ENCODE results near the gene MAP2K1. TPM values are rescaled to one million over a fixed set of nuclear protein-coding genes. Genes with fewer than 3 reads are reported as not detected.
"Not testable (repeated sequence)": the region's sequence is repeated elsewhere in the genome, so short reads cannot be mapped to it uniquely, and the experiment has no call there.

The MAP2K1 gene
- total RNA-seq, 1 experiment from 2014 or later, result 57.1 TPM

DNA sequence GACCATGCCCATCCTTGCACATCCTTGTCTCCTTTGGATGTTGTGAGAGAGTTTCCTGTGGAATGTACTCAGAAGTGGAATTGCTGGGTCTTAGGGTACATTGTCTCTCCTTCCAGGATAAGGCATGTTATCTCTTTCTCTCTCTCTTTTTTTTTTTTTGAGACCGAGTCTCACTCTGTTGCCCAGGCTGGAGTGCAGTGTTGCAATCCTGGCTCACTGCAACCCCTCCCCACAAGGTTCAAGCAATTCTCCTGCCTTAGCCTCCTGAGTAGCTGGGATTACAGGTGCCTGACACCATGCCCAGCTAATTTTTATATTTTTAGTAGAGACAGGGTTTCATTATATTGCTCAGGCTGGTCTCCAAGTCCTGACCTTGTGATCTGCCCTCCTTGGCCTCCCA, 6.3 kb downstream of the MAP2K1 start:
- not testable (repeated sequence) for DNase-seq (ENCODE audit: low spot score)

DNA sequence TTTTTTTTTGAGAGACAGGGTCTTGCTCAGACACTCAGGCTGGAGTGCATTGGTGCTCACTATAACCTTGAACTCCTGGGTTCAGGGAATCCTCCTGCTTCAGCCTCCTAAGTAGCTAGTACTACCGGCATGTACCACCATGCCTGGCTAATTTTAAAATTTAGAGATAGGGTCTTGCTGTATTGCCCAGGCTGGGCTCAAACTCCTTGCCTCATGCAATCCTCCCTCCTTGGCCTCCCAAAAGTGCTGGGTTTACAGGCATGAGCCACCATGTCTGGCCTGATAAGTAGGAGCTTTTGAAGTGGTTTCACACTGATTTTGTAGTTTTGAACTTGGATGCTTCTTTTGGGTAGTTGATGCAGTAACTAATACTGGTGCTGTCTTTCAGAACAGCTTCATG, 7.8 kb downstream of the MAP2K1 start:
- no peak for DNase-seq (ENCODE audit: low spot score)

DNA sequence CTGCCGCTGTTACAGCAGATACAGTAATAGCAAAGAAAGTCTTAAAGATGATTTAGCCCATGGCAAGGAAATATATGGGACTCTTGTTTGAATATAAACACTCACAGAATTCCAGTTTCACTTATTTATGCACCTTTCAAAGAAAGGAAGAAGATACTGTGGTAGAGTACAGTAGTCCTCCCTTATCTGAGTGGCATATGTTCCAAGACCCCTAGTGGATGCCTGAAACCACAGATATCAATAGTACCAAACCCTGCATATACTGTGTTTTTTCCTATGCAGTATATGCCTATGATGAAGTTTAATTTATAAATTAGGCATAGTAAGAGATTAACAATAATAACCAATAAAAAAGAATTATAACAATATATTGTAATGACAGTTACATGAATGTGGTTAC, 8.2 kb downstream of the MAP2K1 start:
- DNase-seq (ENCODE audit: low spot score), result no peak

DNA sequence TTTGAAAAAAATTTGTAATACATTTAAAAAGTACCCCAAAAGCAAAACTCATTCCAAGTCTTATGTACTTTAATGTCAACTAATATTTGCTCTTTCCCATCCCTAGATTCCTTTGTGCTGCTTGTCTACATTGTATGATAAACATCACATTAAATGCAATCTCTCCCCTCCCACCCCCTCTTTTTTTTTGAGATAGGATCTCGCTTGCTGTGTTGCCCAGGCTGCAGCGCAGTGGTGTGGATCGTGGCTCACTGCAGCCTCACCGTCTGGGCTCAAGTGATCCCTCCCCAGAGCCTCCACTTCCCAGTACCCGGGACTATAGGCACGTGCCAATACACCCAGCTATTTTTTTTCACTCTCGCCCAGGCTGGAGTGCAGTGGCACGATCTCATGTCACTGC, 12.6 kb downstream of the MAP2K1 start:
- DNase-seq (ENCODE audit: low spot score), result no peak

DNA sequence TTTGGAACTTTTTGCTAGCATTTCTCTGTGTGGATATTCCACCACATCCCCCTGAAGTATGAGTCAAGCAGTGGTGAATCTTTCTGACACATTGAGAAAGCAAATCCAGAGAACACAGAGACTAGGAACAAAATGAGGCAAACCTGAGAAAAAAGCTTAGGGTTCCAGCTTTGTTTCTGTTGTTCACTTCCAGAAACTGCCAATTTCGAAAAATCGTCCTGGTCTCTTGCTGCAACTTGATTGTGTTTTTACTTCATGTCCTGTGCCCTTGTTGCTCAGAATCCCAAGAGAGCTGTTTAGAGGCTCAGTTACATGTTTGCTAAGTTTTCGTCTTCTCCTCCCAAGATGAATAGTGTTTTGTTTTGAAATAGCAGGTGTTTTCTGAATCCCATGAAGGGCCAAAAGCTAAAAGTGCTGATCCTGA, 13.7 kb downstream of the MAP2K1 start:
- no peak for DNase-seq (ENCODE audit: low spot score)

DNA sequence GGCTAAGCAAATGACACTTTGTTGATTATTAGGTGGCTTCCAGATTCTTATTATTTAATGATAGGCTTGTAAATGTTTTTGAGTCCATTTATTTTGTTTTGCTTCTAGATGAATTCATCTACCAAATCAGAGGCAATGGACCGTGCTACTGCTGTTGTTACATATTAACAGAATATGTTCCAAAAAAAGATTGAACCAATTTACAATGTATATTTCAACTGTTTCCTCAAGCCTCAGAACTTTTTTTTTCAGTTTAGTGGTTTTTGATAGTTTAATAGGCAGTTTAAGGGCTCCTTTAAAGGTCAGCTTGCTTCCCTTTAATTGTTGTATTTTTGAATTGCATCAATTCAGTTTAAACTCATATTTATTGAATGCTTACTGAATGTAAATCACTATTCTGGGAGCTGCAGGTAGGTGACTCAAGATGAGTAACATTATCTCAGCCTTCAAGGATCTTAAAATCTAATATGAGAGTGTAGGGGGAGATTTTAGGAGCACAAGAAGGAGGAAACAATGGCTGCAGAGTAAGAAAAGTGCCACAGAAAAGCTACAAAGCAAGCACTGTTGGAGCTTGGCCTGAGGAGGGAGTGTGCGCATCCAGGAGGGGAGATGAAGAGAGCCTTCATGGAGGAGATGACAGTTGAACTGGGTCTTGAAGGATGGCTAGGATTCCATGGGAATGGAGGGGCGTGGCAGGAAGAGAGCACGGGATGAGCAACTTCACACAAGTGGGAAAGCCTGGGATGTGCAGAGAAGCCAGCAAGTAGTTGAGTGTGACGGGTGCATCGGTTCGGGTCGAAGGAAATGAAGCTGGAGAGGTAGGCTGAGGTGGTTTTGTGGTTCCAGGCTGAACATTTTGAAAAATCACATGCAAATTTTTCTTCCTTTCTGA, 14.7 kb downstream of the MAP2K1 start:
- no peak for DNase-seq (ENCODE audit: low spot score)

DNA sequence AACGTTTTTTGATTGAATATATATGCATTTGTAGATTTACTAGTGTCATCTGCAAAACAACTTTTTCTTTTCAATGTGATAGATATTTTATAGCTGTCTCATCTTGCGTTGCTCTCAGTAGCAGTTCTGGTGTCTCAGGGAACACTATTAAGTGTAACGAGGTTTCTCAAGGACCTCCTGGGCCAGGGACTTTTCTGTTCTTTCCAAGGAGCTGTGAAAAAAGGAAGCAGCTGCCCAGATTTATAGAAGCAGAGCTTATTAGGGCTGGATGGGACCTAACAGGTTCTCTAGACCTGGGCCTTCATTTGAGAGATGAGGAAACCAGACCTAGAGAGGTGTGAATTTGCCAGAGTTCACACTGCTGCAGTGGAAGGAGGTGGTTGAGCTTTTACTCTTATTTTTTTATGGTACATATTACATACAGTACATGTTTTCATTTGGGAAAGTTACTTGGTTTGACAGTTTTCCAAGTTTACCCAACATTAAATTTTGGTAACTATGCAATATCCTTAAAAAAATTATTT, 16.1 kb downstream of the MAP2K1 start:
- DNase-seq (ENCODE audit: low spot score), result no peak

DNA sequence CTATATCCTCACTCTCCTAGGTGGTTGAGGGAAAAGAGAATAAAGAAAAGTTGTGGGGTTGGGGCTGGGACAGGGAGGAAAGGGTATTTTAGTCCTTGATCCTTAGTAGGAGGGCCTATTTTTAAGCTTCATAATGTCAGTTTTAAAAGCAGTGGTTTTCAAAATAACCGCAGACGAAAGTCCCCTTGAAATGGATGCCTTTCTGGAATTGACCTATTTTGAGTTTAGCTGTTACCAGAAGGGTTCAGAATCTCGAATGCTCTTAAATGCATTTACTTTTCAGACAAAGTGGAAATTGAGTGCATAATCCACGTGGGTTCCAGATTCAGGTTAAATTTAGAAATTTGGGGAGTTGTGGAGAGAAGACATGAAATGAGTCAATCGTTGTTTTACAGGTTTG, 16.6 kb downstream of the MAP2K1 start:
- no peak for DNase-seq (ENCODE audit: low spot score)

DNA sequence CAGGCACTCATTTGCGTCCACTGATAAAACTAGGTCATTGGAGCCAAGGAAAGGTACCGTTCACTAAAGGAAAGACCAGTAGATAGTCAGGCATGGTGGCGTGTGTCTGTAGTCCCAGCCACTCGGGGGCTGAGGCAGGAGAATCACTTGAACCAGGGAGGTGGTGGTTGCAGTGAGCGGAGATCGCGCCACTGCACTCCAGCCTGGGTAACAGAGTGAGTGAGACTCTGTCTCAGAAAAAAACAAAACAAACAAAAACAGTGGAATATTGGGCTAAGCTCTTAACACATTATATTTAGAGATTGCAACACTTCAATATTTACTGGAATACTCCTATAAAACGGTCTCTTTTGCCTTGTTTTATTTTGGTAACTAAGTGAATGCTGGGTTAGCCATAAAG, 17.4 kb downstream of the MAP2K1 start:
- DNase-seq (ENCODE audit: low spot score), result no peak

DNA sequence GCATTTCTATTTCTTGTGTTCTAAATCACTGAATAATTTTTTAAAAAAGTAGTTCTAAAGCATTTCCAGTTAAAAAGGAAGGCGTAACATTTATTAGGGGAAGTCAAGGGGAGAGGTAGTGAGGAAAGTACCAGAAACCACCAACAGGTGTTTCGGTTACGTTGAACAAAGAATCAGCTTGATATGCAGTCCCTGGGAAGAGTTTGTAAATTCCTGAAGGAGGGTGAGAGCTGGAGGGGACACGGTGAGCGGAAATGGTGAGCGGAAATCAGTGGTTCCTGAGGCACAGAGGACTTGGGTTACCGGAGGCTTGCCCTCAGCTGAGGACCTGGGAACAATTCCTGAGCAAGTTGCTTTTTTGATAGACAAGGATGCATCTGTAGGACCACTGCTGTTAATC, 17.8 kb downstream of the MAP2K1 start:
- DNase-seq (ENCODE audit: low spot score), result no peak

DNA sequence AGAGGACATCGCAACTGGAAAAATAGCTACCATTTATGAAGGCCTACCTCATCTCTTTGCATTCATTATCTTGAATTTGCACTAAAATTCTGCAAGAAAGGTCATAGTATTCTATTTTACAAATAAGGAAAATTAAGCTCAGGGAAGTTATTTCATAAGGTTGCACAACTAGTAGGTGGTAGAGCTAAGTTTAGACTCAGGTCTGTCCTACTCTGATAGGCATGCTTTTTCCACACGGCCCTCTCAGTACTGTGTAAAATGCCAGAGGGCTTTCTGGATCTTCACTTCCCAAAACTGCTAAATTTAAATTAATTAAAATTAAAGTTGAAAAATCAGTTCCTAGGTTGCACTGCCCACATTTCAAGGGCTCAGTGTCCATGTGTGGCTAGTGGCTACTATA, 18.3 kb downstream of the MAP2K1 start:
- DNase-seq (ENCODE audit: low spot score), result no peak

DNA sequence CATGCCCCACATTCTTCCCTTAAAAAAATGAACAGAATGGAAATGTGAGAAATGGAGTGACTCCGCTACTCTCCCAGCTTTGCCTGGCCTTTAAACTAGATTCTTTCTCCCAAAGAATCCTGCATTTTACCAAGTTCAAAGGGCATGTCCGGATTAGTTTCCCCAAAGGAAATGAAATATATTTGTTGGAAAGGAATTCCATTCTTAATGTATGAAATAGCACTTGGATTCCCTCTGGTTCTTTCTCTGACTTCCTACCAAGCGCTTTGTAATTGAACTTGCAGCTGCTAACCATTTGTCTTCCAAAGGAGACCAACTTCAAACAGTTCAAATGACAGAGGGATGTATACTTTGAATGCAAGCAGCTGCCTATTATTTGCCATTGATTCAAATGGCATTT, 18.9 kb downstream of the MAP2K1 start:
- no peak for DNase-seq (ENCODE audit: low spot score)

DNA sequence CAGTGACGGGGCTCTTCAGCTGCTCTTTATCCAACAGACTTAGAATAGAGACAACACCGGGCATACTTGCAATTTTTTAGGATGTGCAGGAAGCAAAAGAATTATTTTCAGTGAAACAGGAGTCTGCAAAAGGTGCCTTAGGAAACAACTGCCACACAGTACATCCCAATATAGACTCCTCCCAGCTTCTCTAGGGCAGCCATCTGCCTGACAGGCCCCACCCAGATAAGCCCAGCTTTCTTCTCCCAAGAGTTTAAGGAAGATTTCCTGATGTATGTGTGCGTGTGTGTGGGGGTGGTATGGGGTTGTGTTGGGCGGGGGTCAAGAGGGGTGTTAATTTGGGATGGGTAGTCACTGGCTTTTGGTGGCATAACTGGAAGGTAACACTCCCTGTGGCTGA, 21.5 kb downstream of the MAP2K1 start:
- no peak for DNase-seq (ENCODE audit: low spot score)

DNA sequence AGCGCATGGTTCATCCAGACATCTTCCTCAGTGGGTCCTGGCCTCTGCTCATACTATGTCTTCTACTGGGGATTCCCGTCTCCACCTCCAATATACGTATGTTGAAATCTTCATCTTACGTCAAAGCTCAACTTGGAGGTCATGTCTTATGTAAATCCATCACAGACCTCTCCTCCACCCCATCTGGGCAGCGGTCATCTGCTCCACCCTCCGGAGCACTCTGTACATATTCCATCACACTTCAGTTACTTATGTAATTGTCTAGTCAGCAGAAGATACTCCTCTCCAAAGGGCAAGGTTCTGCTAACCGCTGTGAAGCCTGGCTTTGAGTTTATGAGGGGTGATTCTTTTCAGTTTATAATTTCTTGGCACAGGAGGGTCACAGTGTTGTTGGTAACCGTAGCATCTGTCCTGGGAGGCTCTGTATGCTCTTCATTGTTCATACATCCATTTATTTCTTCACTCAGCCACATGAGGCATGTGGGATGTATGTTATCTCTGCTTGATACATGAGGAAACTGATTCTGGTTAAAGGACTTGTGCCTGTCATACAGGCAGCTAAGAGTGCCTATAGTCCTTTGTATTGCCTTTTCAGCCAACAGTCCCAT, 22.1 kb downstream of the MAP2K1 start:
- no peak for DNase-seq (ENCODE audit: low spot score)

DNA sequence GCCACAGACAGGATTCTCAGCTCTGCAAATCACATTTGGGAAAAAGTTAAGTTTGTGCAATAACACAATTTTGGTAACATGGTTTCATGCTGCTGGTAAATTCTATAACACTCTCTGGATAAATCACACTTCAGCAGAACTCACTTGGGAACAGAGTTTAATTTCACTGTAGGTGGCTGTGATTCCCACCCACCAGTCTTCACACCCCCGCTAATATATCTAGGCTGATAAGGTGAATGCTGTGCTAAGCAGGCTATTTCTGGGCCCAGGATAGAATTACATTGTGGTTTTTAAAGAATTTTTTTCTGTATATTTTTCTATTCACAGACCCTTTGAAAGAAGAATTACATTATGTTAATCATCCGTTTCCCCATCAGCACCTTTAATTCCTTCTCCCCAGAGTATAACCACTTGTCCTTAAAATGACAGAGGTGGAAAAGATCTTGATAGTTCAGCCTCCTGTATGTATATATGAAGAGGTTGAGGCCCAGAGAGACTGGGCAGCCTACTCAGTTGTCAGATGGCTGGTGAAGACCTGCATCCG, 22.9 kb downstream of the MAP2K1 start:
- no peak for DNase-seq (ENCODE audit: low spot score)

DNA sequence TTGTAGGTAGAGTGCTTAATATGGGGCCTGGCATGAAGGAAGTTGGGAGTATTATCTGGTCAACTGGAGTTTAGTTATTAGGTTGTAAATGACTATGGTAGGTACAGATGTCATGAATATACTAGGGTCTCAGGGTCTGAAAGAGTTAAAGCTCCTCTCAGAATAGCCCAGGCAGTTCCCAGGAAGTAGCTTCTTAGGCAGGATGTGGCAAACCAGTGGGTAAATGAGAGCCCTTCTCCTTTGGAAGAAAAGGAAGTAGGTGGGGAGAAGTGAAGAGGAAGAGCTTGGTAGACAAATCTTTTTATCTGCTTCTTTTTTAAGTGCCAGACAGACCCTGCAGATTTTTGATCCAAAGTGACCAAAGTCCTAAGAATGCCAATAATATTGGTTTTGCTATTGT, 24.5 kb downstream of the MAP2K1 start:
- no peak for DNase-seq (ENCODE audit: low spot score)

DNA sequence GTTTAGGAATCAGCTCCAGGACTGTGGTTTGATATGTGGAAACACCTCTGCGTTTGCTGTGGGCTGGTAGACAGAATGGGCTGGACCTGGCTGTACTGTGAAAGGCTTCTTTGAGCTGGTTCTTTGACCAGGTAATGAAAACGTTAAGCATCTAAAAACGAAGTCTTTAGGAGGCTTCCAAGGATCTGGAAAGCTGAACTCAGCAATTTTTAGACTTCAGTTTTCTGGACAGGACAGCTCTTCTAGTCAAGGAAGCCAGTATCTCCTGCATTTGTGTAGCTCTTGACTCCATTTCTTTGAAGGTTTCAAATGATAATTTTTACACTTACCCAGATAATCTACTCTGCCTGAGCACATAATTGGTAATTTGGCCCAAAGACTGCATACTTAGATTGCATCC, 25.5 kb downstream of the MAP2K1 start:
- DNase-seq (ENCODE audit: low spot score), result no peak

DNA sequence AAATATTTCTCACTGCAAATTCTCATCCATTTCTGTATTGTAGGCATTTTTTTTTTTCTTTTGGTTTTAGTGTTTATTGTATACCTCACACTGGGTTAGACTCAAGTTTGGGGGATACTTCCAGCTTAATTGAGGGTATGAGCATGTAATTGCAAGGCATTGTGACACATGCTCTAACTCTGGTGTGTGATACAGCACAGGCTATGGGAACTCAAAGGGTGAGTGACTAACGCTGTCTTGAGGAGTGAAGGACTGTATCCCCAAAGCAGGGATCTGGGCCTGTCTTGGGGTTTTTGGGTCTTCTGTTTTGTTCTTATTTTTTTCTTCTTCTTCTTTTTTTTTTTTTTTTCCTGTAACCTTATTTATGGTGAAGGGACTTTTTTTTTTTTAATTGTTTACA, 26.9 kb downstream of the MAP2K1 start:
- DNase-seq (ENCODE audit: low spot score), result no peak

DNA sequence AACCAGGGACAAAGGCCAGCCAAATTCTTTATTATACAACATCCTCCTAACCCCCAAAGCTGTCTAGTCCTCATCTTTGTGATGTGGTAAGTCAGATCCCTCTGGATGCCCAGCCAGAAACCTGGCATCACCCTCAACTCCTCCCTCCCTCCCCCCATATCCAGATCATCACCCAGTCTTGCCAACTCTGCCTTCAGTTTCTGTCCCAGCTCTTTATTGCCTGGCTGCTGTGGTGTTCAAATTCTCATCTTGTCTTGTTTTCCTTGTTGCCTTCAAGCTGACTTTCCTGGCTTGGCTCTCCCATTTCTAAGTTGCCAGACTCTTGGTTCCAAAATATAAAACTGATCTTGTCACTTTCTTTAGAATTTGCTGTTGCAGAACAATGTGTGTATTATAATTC, 28.6 kb downstream of the MAP2K1 start:
- DNase-seq (ENCODE audit: low spot score), result no peak

DNA sequence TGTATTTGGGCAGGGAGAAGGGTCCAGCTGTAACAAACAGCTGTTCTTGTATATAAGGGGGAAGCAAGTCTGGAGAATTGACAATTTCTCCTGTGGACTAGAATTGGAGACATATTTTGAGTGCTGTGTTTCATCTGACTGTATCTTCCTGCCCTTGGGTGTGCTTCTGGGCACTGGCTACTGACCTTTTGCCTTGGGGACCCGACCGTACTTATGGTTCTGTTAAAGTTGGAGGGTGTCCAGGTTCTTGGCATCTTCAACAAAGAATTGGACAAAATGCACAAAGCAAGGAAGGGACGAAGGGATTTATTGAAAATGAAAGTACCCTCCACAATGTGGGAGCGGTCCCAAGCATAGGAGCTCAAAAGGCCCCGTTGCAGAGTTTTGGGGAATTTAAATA, 31.0 kb downstream of the MAP2K1 start:
- DNase-seq (ENCODE audit: low spot score), result no peak

DNA sequence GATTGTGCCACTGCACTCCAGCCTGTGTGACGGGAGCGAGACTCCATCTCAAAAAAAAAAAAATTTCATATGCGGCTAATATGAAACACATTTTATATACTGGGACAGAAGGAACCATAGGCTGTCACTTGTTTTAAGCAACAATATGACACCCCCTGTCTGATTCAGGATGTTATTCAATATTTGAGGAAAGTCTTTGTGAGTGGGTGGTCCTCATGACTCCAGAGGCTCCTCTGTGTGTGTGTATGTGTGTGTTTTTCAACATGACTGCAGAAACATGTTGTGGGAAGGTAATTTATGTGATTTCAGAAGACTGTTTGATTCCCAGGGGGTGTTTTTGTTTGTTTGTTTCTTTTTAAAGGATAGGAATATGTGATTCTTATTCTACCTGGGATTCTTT, 32.8 kb downstream of the MAP2K1 start:
- DNase-seq (ENCODE audit: low spot score), result no peak

DNA sequence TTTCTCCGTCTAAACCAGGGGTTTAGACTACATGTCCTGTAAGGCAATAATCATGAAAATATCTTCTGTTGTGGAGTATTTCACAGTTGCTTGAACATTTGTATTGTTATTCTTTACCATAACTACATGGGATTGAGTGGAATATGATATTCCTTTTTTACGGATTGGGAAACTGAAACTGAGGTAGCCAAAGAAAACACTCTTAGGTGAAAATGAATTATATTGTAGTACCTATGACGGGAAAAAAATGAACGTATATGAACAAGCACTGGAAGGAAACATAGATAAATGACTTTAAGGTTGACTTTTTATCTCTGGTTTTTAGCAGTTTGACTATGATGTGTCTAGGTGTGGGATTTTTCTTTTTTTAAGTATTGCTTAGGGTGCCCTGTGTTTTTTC, 35.6 kb downstream of the MAP2K1 start:
- no peak for DNase-seq (ENCODE audit: low spot score)

DNA sequence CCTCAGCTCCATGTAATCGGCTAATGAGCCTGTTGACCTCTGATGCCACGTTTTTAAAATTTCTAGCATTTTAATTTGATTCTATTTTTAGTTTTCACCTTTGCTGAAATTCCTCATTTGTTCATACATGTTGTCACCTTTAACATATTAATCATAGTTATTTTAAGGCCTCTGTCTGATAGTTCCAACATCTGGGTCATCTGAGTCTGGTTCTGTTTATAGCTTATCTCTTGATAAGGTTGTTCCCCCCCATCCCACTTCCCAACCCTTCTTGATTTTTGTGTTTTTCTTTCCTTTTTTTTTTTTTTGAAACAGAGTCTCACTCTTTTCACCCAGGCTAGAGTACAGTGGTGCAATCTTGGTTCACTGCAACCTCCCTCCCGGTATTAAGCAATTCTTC, 36.4 kb downstream of the MAP2K1 start:
- DNase-seq (ENCODE audit: low spot score), result no peak

Measured in HT-29 (cell line).